HAP-1 (cell line): ENCODE measurements around the gene SYT6.

ENCODE experiments used
- DNase-seq, 2 experiments: peaks; one replicate each; pipeline ENCODE4 v3.0.0-alpha.2; 2016 to 2020; ENCODE audit warnings: low spot score in 2 of 2
- H3K27me3 ChIP-seq: fragments of 250-450 bp; sonication (Bioruptor Pico); 2 replicates; pipeline ENCODE4 v1.5.1; 2020; ENCODE audit warnings: low read depth, mild to moderate bottlenecking, moderate library complexity
- H3K36me3 ChIP-seq: fragments of 250-450 bp; sonication (Bioruptor Pico); replicated peaks from 2 replicates; pipeline ENCODE4 v1.5.1; 2020; ENCODE audit warnings: mild to moderate bottlenecking
- H3K4me1 ChIP-seq: fragments of 250-450 bp; sonication (Bioruptor Pico); 2 replicates; pipeline ENCODE4 v1.5.1; 2020; ENCODE audit warnings: mild to moderate bottlenecking
- H3K4me3 ChIP-seq: fragments of 250-450 bp; sonication (Bioruptor Pico); 2 replicates; pipeline ENCODE4 v1.5.1; 2020; ENCODE audit warnings: mild to moderate bottlenecking, moderate library complexity
- H3K9me3 ChIP-seq: fragments of 250-450 bp; sonication (Bioruptor Pico); 2 replicates; pipeline ENCODE4 v1.5.1; 2020; ENCODE audit warnings: mild to moderate bottlenecking, moderate library complexity
- in situ Hi-C: fragments of 300-500 bp; cut with MboI; formaldehyde crosslinking; loops from 3 replicates; pipeline ENCODE4 v1.14.3; 2020; ENCODE audit warnings: low sequenced_read_pairs, inconsistent platforms, mixed read lengths

Gene SYT6, protein sequence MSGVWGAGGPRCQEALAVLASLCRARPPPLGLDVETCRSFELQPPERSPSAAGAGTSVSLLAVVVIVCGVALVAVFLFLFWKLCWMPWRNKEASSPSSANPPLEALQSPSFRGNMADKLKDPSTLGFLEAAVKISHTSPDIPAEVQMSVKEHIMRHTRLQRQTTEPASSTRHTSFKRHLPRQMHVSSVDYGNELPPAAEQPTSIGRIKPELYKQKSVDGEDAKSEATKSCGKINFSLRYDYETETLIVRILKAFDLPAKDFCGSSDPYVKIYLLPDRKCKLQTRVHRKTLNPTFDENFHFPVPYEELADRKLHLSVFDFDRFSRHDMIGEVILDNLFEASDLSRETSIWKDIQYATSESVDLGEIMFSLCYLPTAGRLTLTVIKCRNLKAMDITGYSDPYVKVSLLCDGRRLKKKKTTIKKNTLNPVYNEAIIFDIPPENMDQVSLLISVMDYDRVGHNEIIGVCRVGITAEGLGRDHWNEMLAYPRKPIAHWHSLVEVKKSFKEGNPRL

GRCh38 chr1:114153261-114154145 is at the start of gene SYT6:
SYT6 (minus strand) TSS chr1:114153869; CDS start chr1:114153772, 97 bp downstream.
- Histone ChIP-seq H3K9me3 (no peaks in the 10 kb centered on the region), H3K4me1 (no peaks in the 10 kb centered on the region), H3K36me3 (no peaks in the 10 kb centered on the region), H3K27me3 (peaks cover 25% of the 10 kb centered on the region), H3K4me3 (peak within 1 kb of the TSS; percentile 38)
- DNase-seq: peak in 1 of 2 experiments; percentile 40
- in situ Hi-C loops: no loop called here

DNA sequence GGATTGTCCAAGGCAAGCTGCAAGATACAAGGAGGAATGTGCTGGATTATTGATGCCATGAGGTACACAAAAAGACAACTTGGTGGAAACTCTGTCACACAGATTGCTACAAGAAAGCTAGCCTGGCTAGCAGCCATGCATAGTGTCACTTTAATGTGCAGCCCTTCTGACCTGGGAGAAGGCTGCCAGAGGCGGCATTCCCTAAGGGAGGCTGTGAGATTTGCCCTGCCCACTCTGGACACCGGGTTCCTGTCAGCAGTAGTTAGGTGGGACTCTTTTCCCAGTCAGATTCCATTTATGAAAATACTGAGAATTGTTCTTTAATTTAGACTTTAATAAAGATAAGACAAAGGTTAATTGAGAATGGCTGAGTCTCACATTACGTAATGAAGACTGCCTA is 47.8 kb upstream of the SYT6 start:
- peaks cover 5% of the 10 kb centered on the region; the same call in 1 of the 2 replicates for H3K27me3 ChIP-seq
- no peaks in the 10 kb centered on the region for H3K4me1 ChIP-seq
- no peak overlapping the region for H3K4me3 ChIP-seq
- H3K36me3 ChIP-seq: no peaks in the 10 kb centered on the region
- no peak for DNase-seq
- in situ Hi-C loops: no loop called here
- no peaks in the 10 kb centered on the region for H3K9me3 ChIP-seq

GRCh38 chr1:114199017-114199594 is 45.4 kb upstream of the SYT6 start:
- DNase-seq: no peak
- Histone ChIP-seq H3K27me3 (peaks cover 5% of the 10 kb centered on the region; the same call in 1 of the 2 replicates), H3K9me3 (no peaks in the 10 kb centered on the region), H3K4me1 (no peaks in the 10 kb centered on the region), H3K4me3 (no peak overlapping the region), H3K36me3 (no peaks in the 10 kb centered on the region)
- in situ Hi-C loops: no loop called here

DNA sequence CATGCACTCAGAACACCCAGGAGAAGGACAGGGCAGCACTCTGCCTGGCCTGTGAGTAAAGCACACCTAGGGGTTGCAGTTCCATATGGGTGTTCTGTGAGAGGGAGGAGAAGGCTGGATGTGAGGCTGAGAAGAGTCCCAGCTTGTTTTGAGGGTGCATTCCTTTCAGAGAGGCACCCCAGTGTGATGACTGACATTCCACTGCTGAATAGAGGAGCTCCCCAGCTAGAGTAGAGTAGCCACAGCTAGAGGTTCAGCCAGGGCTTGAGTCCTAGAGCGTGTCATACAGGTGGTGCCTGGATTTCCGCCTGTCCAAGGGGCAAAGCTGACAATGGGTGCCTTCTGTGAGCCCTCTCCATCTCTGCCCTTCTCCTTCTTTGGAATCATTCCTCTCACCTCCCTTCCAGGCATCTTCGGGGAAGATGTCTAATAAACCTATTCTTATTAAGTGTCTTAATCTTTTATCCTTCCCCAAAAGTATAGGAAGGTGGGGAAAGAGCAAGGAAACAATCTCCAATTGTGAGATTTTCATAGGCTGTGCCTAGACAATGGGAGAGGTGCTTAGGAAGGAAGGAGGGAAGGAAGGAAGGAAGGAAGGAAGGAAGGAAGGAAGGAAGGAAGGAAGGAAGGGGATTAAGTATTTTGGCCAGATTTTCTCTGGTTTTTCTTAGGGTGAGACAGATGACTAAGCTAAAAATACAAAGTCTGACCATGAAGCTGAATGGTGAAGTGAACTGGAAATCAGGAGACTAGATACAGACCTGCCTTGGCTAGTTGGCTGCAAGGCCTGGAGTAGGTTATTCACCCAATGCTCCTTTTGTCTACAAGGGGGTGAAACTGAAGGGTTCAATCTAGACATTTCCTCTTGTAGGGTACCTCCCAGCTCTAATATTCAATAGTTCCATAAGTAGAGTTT is 43.6 kb upstream of the SYT6 start:
- H3K4me1 ChIP-seq: no peaks in the 10 kb centered on the region
- in situ Hi-C loops: no loop called here
- H3K9me3 ChIP-seq: no peaks in the 10 kb centered on the region
- DNase-seq: no peak
- H3K4me3 ChIP-seq: no peak overlapping the region
- peaks cover 5% of the 10 kb centered on the region; the same call in 1 of the 2 replicates for H3K27me3 ChIP-seq
- no peaks in the 10 kb centered on the region for H3K36me3 ChIP-seq

DNA sequence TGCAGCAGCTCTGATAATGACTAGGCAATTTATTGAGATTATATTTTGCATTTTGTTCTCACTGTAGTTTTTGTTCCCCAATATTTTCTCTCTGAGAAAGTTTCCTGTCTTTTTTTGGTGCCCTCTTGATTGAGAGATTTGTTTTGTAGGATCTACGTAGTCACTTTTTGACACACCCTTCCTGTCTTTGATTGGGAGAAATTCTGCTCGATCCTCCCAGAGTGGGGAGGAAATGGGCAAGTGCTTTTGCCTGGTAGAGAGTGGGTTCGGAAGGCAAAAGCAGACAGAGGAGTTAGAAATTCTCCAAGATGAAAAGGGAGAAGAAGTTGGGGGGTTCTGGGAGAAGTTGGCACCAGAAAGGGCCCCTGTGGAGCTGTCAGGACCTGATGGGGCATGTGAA is 42.1 kb upstream of the SYT6 start:
- no peak for DNase-seq
- Histone ChIP-seq H3K27me3 (peaks cover 5% of the 10 kb centered on the region; the same call in 1 of the 2 replicates), H3K9me3 (no peaks in the 10 kb centered on the region), H3K36me3 (no peaks in the 10 kb centered on the region), H3K4me1 (no peaks in the 10 kb centered on the region), H3K4me3 (no peak overlapping the region)
- in situ Hi-C loops: no loop called here

DNA sequence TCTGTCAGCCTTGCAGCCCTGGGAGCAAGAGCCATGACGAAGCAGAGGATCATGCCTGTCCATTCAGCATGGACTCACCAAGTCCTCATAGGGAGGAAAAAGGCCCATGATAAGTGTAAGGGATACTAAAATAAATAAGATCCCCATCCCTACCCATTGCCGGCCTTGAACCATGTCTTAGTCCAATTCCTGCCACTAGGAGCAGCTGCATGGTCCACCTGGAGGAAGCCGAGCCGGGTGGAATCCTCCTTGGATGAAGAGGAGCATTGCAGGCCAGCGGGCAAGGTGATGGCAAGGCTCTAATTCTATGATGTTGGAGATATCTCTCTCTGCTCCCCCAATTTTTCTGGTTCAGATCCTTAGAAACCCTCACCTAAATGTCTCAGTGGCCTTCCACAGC is 38.7 kb upstream of the SYT6 start:
- no peaks in the 10 kb centered on the region; the same call in 1 of the 2 replicates for H3K27me3 ChIP-seq
- in situ Hi-C loops: no loop called here

GRCh38 chr1:114189398-114189797 is 35.7 kb upstream of the SYT6 start:
- in situ Hi-C loops: no loop called here
- no peaks in the 10 kb centered on the region for H3K4me1 ChIP-seq

More for the DNA sequence above, 38.7 kb upstream of the SYT6 start:
- Histone ChIP-seq H3K4me3 (no peak overlapping the region), H3K9me3 (no peaks in the 10 kb centered on the region), H3K36me3 (no peaks in the 10 kb centered on the region), H3K4me1 (no peaks in the 10 kb centered on the region)
- DNase-seq: no peak

DNA sequence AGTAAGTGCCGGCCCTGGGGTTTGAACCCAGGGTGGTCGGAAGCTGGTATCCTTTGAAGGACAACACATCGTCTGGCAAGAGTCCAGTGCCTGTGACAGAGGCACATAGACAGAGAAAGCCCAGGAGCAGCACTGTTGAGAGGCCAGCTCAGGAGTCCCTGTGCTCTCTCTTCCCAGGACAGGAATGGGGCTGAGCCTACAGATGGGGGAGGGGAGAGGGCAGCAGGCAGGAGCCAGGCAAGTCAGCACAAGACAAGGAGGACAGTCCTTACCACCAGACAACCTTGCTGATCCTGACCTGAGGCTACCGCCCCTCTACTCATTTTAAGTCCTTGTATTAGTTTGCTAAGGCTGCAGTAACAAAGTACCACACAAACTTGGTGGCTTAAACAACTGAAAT is 27.7 kb upstream of the SYT6 start:
- in situ Hi-C loops: no loop called here
- no peak overlapping the region for H3K4me3 ChIP-seq
- DNase-seq: no peak

More at GRCh38 chr1:114189398-114189797, 35.7 kb upstream of the SYT6 start:
- Histone ChIP-seq H3K4me3 (no peak overlapping the region), H3K9me3 (no peaks in the 10 kb centered on the region), H3K36me3 (no peaks in the 10 kb centered on the region), H3K27me3 (no peaks in the 10 kb centered on the region; the same call in 1 of the 2 replicates)
- no peak for DNase-seq

GRCh38 chr1:114180742-114181141 is 27.1 kb upstream of the SYT6 start:
- in situ Hi-C loops: no loop called here
- Histone ChIP-seq H3K27me3 (no peaks in the 10 kb centered on the region), H3K9me3 (no peaks in the 10 kb centered on the region), H3K4me1 (no peaks in the 10 kb centered on the region), H3K4me3 (no peak overlapping the region), H3K36me3 (no peaks in the 10 kb centered on the region)
- DNase-seq: no peak

More for the DNA sequence above, 27.7 kb upstream of the SYT6 start:
- no peaks in the 10 kb centered on the region for H3K4me1 ChIP-seq
- no peaks in the 10 kb centered on the region for H3K36me3 ChIP-seq
- H3K27me3 ChIP-seq: no peaks in the 10 kb centered on the region
- H3K9me3 ChIP-seq: no peaks in the 10 kb centered on the region

DNA sequence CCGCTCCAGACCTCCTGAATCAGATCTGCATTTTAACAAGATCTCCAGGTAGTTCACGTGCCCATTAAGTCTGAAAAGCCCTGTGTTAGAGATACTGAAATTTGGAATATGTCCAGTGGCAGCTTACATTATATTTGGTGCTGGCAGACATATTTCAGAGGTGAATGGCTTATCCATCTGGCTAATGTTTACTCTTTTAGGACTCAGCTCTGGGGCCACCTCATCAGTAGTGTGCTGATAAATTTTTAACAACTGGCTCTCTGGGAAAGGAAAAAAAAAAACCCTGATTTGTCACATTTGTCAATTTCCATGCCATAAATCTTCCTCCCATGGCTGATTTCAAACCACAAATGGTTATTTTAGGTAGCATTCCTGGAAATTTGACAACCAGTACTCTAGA is 25.3 kb upstream of the SYT6 start:
- Histone ChIP-seq H3K27me3 (no peaks in the 10 kb centered on the region), H3K9me3 (no peaks in the 10 kb centered on the region), H3K4me1 (no peaks in the 10 kb centered on the region; the same call in 1 of the 2 replicates), H3K4me3 (no peak overlapping the region), H3K36me3 (no peaks in the 10 kb centered on the region)
- in situ Hi-C loops: no loop called here
- DNase-seq: no peak

GRCh38 chr1:114177282-114177681 is 23.6 kb upstream of the SYT6 start:
- H3K36me3 ChIP-seq: no peaks in the 10 kb centered on the region
- no peaks in the 10 kb centered on the region for H3K9me3 ChIP-seq
- H3K4me3 ChIP-seq: no peak overlapping the region
- H3K27me3 ChIP-seq: no peaks in the 10 kb centered on the region
- no peak for DNase-seq
- in situ Hi-C loops: no loop called here
- H3K4me1 ChIP-seq: no peaks in the 10 kb centered on the region; the same call in 1 of the 2 replicates

DNA sequence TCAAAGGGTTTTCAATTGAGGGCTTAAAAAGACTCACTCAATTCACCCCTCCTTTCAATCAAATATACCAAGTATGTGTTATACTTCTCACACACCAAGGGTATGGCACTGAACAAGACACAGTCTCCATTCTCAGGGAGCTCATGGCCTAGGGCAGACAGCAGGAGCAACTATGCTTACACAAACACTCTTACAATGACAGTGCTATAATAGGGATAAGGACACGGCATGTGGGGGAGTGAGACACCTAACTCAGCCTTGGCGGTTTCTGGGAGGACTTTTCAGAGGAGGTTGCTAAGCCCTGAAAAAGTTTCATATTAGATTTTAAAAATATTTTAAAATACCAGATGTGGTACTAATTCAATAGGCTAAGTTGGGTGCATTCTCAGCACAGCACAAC is 22.7 kb upstream of the SYT6 start:
- Histone ChIP-seq H3K4me1 (no peaks in the 10 kb centered on the region; the same call in 1 of the 2 replicates), H3K36me3 (no peaks in the 10 kb centered on the region), H3K9me3 (no peaks in the 10 kb centered on the region), H3K4me3 (no peak overlapping the region), H3K27me3 (peaks cover 1% of the 10 kb centered on the region; the same call in 1 of the 2 replicates)
- in situ Hi-C loops: no loop called here
- DNase-seq: no peak
